Caco-2 (cell line): ENCODE data around the gene FLT4. TPM values are rescaled to one million over a fixed set of nuclear protein-coding genes. Genes with fewer than 3 reads are reported as not detected.
"Not testable (repeated sequence)": the region's sequence is repeated elsewhere in the genome, so short reads cannot be mapped to it uniquely, and the experiment has no call there.

Experiments used
- BruUV-seq: library from RNA; stranded (reverse); fragments of 400-500 nt; replicated peaks from 2 replicates; lab custom pipeline; 2021; lab: Mats Ljungman, UMichigan
- CTCF ChIA-PET: fragments of 300-600 bp; sonication (Branson Sonifier 250); formaldehyde crosslinking; loops from one replicate; lab custom pipeline; 2022; ENCODE audit warnings: antibody characterized with exemption; lab: Charles Lee
- POLR2A ChIA-PET: fragments of 300-600 bp; sonication (Branson Sonifier 250); formaldehyde crosslinking; loops from one replicate; lab custom pipeline; 2022; ENCODE audit warnings: antibody characterized with exemption; lab: Charles Lee
- DNase-seq, 2 experiments: peaks; one replicate each; pipeline versions ENCODE4 v3.0.0 to v3.0.0-alpha.2; 2020 to 2022
- H3K27me3 ChIP-seq: replicated peaks from 2 replicates; pipeline ENCODE4 v1.6.0; 2011; ENCODE audit warnings: low read length; ENCODE audit not compliant: control insufficient read depth, insufficient read depth
- H3K36me3 ChIP-seq: 2 replicates; pipeline ENCODE4 v1.5.1; 2011; ENCODE audit warnings: low read length; ENCODE audit not compliant: control insufficient read depth, insufficient read depth
- H3K4me1 ChIP-seq: fragments of 250-450 bp; sonication (Bioruptor Pico); 2 replicates; pipeline ENCODE4 v1.5.1; 2020; ENCODE audit warnings: mild to moderate bottlenecking
- H3K4me3 ChIP-seq: 2 replicates; pipeline ENCODE4 v1.5.1; 2011; ENCODE audit warnings: low read depth, mild to moderate bottlenecking, control low read depth, low read length
- H3K9me3 ChIP-seq: fragments of 250-450 bp; sonication (Bioruptor Pico); 2 replicates; pipeline ENCODE4 v1.5.1; 2020; ENCODE audit warnings: mild to moderate bottlenecking, moderate library complexity
- H3K27ac Mint-ChIP-seq: one replicate; pipeline ENCODE4 v1.8.0; 2022; ENCODE audit warnings: mixed read lengths; ENCODE audit not compliant: unreplicated experiment
- H3K27me3 Mint-ChIP-seq: one replicate; pipeline ENCODE4 v1.8.0; 2022; ENCODE audit warnings: mixed read lengths; ENCODE audit not compliant: insufficient read depth, unreplicated experiment
- H3K36me3 Mint-ChIP-seq: one replicate; pipeline ENCODE4 v1.8.0; 2022; ENCODE audit warnings: mild to moderate bottlenecking, mixed read lengths; ENCODE audit not compliant: insufficient read depth, unreplicated experiment
- H3K4me1 Mint-ChIP-seq: one replicate; pipeline ENCODE4 v1.8.0; 2022; ENCODE audit warnings: low read depth, mixed read lengths; ENCODE audit not compliant: unreplicated experiment
- H3K4me3 Mint-ChIP-seq: one replicate; pipeline ENCODE4 v1.8.0; 2022; ENCODE audit warnings: mild to moderate bottlenecking, moderate library complexity, mixed read lengths; ENCODE audit not compliant: unreplicated experiment
- H3K9me3 Mint-ChIP-seq: one replicate; pipeline ENCODE4 v1.8.0; 2022; ENCODE audit warnings: mixed read lengths; ENCODE audit not compliant: unreplicated experiment
- intact Hi-C: fragments of 100-400 bp; cut with micrococcal nuclease; formaldehyde crosslinking; loops from one replicate; pipeline ENCODE4 v1.10.0; 2022; ENCODE audit not compliant: unreplicated experiment
- total RNA-seq: library from RNA; stranded (reverse); gene quantifications from 2 replicates; pipeline ENCODE4 v1.2.3, GENCODE V29; 2022
- TF ChIP-seq, protein P1 (sequence below), 2 experiments: fragments of 200-600 bp in 1 of 2; IDR thresholded peaks; 1 replicate in 1 of 2; 2 replicates in 1 of 2; pipeline versions ENCODE4 v1.5.1 to v1.8.0; 2011 to 2022; ENCODE audit warnings: antibody characterized with exemption in 1 of 2, control low read depth in 1 of 2, inconsistent platforms in 1 of 2, low read depth in 1 of 2, low read length in 1 of 2, mild to moderate bottlenecking in 1 of 2, moderate library complexity in 1 of 2; ENCODE audit not compliant: insufficient read depth in 1 of 2, severe bottlenecking in 1 of 2, unreplicated experiment in 1 of 2

FLT4 gene
- total RNA-seq, 1 experiment from 2014 or later: not detected

DNA sequence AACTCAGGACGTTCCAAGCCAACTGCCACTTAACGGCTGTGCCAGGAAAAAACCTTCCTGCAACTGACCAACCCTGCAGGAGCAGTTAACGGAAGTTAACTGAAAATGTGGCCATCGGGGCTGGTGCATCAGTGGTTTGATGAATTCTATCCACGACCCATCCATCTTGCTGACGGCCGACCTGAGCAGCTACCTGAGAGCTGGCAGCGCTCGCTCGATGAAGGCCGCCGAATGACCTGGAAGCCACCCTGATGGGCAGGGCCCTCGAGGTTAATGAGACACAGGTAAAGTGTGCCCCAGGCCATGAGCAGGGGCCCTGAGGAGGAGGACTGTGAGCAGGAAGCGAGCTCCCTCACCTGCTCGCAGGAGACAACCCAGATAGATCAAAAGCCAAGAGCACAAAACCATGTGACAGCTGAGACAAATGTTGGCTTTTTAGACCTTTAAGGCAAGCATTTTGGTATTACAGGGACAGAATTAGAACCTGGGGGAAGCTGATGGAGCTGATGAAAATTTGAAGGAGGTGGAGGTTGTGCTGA lies 35.3 kb upstream of the FLT4 start:
- H3K36me3 ChIP-seq: no peaks in the 10 kb centered on the region
- H3K4me3 ChIP-seq: no peak overlapping the region
- Mint-ChIP-seq H3K9me3 (no peaks in the 10 kb centered on the region), H3K27me3 (peaks cover 33% of the 10 kb centered on the region), H3K4me3 (no peak overlapping the region), H3K36me3 (no peaks in the 10 kb centered on the region), H3K27ac (no peak overlapping the region), H3K4me1 (no peaks in the 10 kb centered on the region)
- ChIA-PET CTCF (no interaction called here), POLR2A (no interaction called here)
- TF ChIP-seq, protein P1, sequence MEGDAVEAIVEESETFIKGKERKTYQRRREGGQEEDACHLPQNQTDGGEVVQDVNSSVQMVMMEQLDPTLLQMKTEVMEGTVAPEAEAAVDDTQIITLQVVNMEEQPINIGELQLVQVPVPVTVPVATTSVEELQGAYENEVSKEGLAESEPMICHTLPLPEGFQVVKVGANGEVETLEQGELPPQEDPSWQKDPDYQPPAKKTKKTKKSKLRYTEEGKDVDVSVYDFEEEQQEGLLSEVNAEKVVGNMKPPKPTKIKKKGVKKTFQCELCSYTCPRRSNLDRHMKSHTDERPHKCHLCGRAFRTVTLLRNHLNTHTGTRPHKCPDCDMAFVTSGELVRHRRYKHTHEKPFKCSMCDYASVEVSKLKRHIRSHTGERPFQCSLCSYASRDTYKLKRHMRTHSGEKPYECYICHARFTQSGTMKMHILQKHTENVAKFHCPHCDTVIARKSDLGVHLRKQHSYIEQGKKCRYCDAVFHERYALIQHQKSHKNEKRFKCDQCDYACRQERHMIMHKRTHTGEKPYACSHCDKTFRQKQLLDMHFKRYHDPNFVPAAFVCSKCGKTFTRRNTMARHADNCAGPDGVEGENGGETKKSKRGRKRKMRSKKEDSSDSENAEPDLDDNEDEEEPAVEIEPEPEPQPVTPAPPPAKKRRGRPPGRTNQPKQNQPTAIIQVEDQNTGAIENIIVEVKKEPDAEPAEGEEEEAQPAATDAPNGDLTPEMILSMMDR (IDR thresholded peaks at IDR 0.05; ENCODE audit: insufficient read depth in 1 of 2, low read depth in 1 of 2, low read length in 1 of 2, severe bottlenecking in 1 of 2, unreplicated experiment in 1 of 2): no peak
- H3K4me1 ChIP-seq: no peaks in the 10 kb centered on the region
- H3K27me3 ChIP-seq: no peaks in the 10 kb centered on the region
- intact Hi-C loops: no loop called here
- no TSS peak for BruUV-seq
- no peak for DNase-seq
- no peaks in the 10 kb centered on the region for H3K9me3 ChIP-seq

DNA sequence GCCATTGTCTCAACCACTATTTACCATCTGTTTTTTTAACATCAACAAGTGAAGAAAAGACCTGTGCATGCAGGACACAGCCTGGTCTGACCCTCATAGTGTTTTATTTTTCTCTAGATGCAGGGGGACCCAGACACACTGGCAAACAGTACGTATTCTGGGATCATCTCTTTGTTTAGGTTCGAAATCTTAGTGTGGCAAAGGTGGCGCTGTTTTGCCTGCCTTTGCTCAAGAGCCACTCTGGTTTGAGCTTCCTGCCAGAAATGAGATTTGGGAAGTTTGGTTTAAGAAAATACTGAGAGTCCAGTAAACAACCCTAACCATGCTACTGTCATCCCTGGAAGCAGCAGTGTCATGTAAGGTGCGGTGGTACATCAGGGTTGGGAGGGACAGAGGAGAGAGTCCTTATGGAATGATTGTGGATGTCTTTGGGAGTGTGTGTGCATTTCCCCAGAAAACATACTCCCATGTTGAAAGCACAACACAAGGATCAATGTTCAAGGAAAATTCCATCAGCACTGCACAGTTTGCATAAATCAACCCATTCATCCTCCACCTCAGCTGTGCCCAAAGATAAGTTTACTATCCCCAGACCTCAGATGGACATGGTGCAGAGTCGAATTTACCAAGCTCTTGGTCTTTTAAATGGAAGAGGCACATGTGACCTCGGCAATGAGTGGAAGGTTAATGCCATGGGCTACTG lies 34.0 kb upstream of the FLT4 start:
- no peaks in the 10 kb centered on the region for H3K27me3 ChIP-seq
- no peaks in the 10 kb centered on the region for H3K36me3 Mint-ChIP-seq
- BruUV-seq: no TSS peak
- no peak overlapping the region for H3K4me3 Mint-ChIP-seq
- DNase-seq: no peak
- intact Hi-C loops: no loop called here
- ChIA-PET POLR2A (no interaction called here), CTCF (no interaction called here)
- no peaks in the 10 kb centered on the region for H3K4me1 Mint-ChIP-seq
- H3K36me3 ChIP-seq: no peaks in the 10 kb centered on the region
- no peaks in the 10 kb centered on the region for H3K4me1 ChIP-seq
- H3K27ac Mint-ChIP-seq: no peak overlapping the region
- H3K9me3 Mint-ChIP-seq: no peaks in the 10 kb centered on the region
- no peaks in the 10 kb centered on the region for H3K9me3 ChIP-seq
- H3K27me3 Mint-ChIP-seq: peaks cover 21% of the 10 kb centered on the region
- H3K4me3 ChIP-seq: no peak overlapping the region
- TF ChIP-seq, protein P1 (IDR thresholded peaks at IDR 0.05; ENCODE audit: insufficient read depth in 1 of 2, low read depth in 1 of 2, low read length in 1 of 2, severe bottlenecking in 1 of 2, unreplicated experiment in 1 of 2): no peak

DNA sequence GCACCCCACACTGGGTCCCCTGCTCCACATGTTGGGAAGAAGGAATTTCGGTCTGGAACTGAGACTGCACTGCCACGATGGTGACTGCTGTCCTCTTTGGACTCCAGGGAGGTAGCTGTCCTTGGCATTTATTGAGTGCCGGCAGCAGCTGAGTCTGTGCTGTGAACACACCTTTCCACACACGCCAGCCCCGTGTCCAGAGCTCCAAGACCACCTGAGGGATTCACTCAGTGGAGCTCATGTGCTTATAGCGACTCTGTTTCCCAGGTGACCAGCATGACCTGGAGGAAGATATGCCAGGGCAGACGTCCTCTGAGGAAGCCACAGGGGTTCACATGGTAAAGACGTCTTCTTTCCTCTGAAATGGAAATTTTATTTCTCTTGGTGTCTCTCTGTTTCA lies 33.2 kb upstream of the FLT4 start:
- POLR2A ChIA-PET: no interaction called here
- Histone ChIP-seq H3K4me1 (no peaks in the 10 kb centered on the region), H3K36me3 (no peaks in the 10 kb centered on the region), H3K4me3 (no peak overlapping the region), H3K27me3 (no peaks in the 10 kb centered on the region), H3K9me3 (no peaks in the 10 kb centered on the region)
- BruUV-seq: no TSS peak
- intact Hi-C loops: no loop called here
- H3K27ac Mint-ChIP-seq: no peak overlapping the region
- H3K4me1 Mint-ChIP-seq: no peaks in the 10 kb centered on the region
- CTCF ChIA-PET: no interaction called here
- H3K9me3 Mint-ChIP-seq: no peaks in the 10 kb centered on the region
- no peak for DNase-seq
- H3K4me3 Mint-ChIP-seq: no peak overlapping the region
- H3K36me3 Mint-ChIP-seq: no peaks in the 10 kb centered on the region
- peaks cover 21% of the 10 kb centered on the region for H3K27me3 Mint-ChIP-seq
- TF ChIP-seq, protein P1 (IDR thresholded peaks at IDR 0.05; ENCODE audit: insufficient read depth in 1 of 2, low read depth in 1 of 2, low read length in 1 of 2, severe bottlenecking in 1 of 2, unreplicated experiment in 1 of 2): no peak

DNA sequence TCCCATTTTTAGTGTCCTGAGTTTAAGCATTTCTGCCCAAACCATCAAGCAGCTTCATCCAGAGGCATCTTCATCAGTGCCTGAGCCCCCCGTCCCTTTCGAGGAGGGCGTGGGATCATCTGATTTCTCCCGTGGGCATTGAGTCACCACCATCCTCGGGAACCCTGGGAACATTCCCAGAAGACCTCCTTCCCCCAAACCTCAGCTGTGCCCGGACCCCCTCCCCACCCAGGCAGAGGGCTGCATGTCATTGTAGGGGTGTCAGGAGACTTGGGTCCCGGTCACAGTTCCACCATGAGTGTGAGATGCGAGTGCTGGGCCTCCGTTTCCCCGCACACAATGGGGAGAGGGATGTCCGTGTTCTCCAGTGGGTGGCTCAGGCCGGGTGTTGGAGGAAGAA lies 32.6 kb upstream of the FLT4 start:
- H3K9me3 Mint-ChIP-seq, POLR2A ChIA-PET, H3K4me3 ChIP-seq, H3K36me3 ChIP-seq, H3K36me3 Mint-ChIP-seq, BruUV-seq, H3K9me3 ChIP-seq, H3K27ac Mint-ChIP-seq, H3K4me1 Mint-ChIP-seq, H3K4me1 ChIP-seq, H3K4me3 Mint-ChIP-seq, DNase-seq, intact Hi-C loops, CTCF ChIA-PET, H3K27me3 ChIP-seq: not testable (repeated sequence)
- peaks cover 21% of the 10 kb centered on the region for H3K27me3 Mint-ChIP-seq

DNA sequence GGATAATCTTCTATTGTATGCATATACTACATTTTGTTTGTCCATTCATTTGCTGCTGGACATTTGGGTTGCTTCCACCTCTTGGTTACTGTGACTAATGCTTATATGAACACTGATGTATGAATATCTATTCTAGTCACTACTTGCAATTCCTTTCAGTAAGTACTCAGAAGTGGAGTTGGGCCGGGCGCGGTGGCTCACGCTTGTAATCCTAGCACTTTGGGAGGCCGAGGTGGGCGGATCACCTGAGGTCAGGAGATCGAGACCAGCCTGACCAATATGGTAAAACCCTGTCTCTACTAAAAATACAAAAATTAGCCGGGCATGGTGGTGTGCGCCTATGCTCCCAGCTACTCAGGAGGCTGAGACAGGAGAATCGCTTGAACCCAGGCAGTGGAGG lies 28.9 kb upstream of the FLT4 start:
- H3K4me1 Mint-ChIP-seq, POLR2A ChIA-PET, BruUV-seq, H3K4me1 ChIP-seq, H3K9me3 Mint-ChIP-seq, H3K9me3 ChIP-seq, DNase-seq, CTCF ChIA-PET, intact Hi-C loops, H3K4me3 ChIP-seq, H3K4me3 Mint-ChIP-seq, H3K36me3 ChIP-seq, H3K27me3 ChIP-seq, H3K36me3 Mint-ChIP-seq, H3K27me3 Mint-ChIP-seq, H3K27ac Mint-ChIP-seq: not testable (repeated sequence)
